ENCODE measurements around the gene ASXL1.

DNA sequence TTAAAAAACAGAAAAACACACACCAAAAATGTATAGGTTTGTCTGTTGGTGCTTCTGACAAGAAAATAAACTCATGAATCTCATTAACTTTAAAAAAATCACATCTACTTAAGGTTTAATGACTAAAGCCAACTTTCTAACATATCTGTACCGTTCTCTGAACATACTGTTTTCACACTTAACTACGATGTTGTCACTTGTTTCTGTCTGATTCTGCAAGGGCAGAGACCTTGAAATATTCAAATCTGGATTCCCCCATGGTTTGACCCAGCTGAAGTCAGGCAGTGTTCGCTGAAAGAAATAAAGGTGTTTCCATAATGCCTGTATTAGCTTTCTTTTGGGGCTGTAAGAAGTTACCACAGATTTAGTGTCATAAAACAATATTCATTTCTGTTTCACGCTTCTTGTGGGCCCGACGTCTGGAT lies 2.7 kb upstream of the ASXL1 start:
- TF ChIP-seq POLR2AphosphoS5 (IDR thresholded peaks at IDR 0.05; ENCODE audit: low read depth) (no peak), ZNF331 (CRISPR knock-in tag; IDR thresholded peaks at IDR 0.05; ENCODE audit: low read depth) (no peak), CREB1 (CRISPR knock-in tag; IDR thresholded peaks at IDR 0.05; ENCODE audit: low read depth) (no peak), REST (IDR thresholded peaks at IDR 0.05; ENCODE audit: unreplicated experiment) (no peak), EZH2phosphoT487 (IDR thresholded peaks at IDR 0.05; ENCODE audit: unreplicated experiment) (no peak), ETS1 (IDR thresholded peaks at IDR 0.05) (no peak), EZH2 (IDR thresholded peaks at IDR 0.05; ENCODE audit: low read depth, unreplicated experiment) (no peak), JUNB (IDR thresholded peaks at IDR 0.05; ENCODE audit: unreplicated experiment) (no peak), NANOG (IDR thresholded peaks at IDR 0.05; ENCODE audit: borderline replicate concordance) (no peak), ZNF114 (CRISPR knock-in tag; IDR thresholded peaks at IDR 0.05) (no peak), STAT1 (IDR thresholded peaks at IDR 0.05; ENCODE audit: unreplicated experiment) (no peak)
- TF ChIP-seq, protein P1, sequence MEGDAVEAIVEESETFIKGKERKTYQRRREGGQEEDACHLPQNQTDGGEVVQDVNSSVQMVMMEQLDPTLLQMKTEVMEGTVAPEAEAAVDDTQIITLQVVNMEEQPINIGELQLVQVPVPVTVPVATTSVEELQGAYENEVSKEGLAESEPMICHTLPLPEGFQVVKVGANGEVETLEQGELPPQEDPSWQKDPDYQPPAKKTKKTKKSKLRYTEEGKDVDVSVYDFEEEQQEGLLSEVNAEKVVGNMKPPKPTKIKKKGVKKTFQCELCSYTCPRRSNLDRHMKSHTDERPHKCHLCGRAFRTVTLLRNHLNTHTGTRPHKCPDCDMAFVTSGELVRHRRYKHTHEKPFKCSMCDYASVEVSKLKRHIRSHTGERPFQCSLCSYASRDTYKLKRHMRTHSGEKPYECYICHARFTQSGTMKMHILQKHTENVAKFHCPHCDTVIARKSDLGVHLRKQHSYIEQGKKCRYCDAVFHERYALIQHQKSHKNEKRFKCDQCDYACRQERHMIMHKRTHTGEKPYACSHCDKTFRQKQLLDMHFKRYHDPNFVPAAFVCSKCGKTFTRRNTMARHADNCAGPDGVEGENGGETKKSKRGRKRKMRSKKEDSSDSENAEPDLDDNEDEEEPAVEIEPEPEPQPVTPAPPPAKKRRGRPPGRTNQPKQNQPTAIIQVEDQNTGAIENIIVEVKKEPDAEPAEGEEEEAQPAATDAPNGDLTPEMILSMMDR (conservative IDR thresholded peaks at IDR 0.05; ENCODE audit: low read depth in 2 of 2): no peak

Measured in GM23338 (cell line).